Neuronal stem cell (in vitro differentiated cells): Measurements from ENCODE around the gene CNTNAP5.

Experiments
- DNase-seq: peaks from one replicate; pipeline ENCODE4 v3.0.0-alpha.2; 2013; ENCODE audit warnings: low spot score
- H2AFZ ChIP-seq: one replicate; pipeline ENCODE4 v1.6.1; 2013; ENCODE audit warnings: mild to moderate bottlenecking, low read length, inconsistent platforms
- H2AK5ac ChIP-seq: 2 replicates; pipeline ENCODE4 v1.6.1; 2013; ENCODE audit warnings: low read depth, mild to moderate bottlenecking, inconsistent platforms, low read length, moderate library complexity, mixed read lengths
- H2BK120ac ChIP-seq: 2 replicates; pipeline ENCODE4 v1.6.1; 2013; ENCODE audit warnings: low read depth, mild to moderate bottlenecking, inconsistent platforms, low read length, moderate library complexity, mixed read lengths
- H2BK12ac ChIP-seq: one replicate; pipeline ENCODE4 v1.6.1; 2013; ENCODE audit warnings: low read length, inconsistent platforms
- H2BK15ac ChIP-seq: 2 replicates; pipeline ENCODE4 v1.6.1; 2013; ENCODE audit warnings: mild to moderate bottlenecking, low read length, inconsistent platforms, mixed read lengths
- H2BK5ac ChIP-seq: one replicate; pipeline ENCODE4 v1.6.1; 2013; ENCODE audit warnings: inconsistent platforms, mild to moderate bottlenecking, low read length, moderate library complexity
- H3K14ac ChIP-seq: one replicate; pipeline ENCODE4 v1.6.1; 2013; ENCODE audit warnings: low read length, inconsistent platforms
- H3K18ac ChIP-seq: 2 replicates; pipeline ENCODE4 v1.6.1; 2013; ENCODE audit warnings: low read length, inconsistent platforms
- H3K23ac ChIP-seq: 2 replicates; pipeline ENCODE4 v1.6.1; 2013; ENCODE audit warnings: low read depth, mild to moderate bottlenecking, mixed read lengths, low read length, inconsistent platforms; ENCODE audit not compliant: poor library complexity
- H3K27ac ChIP-seq: replicated peaks from 3 replicates; pipeline ENCODE4 v1.5.1; 2013; ENCODE audit warnings: low read length, inconsistent platforms
- H3K27me3 ChIP-seq, 3 experiments: 2 replicates each; pipeline ENCODE4 v1.6.1; 2013; ENCODE audit warnings: low read length in 3 of 3, mild to moderate bottlenecking in 2 of 3, inconsistent platforms in 1 of 3, low read depth in 1 of 3, mixed read lengths in 1 of 3, moderate library complexity in 1 of 3; ENCODE audit not compliant: control insufficient read depth in 3 of 3, insufficient read depth in 3 of 3
- H3K36me3 ChIP-seq, 2 donors: replicated peaks in 1 of 2; 2 replicates each; pipeline ENCODE4 v1.6.1; 2013; ENCODE audit warnings: low read length in 2 of 2; ENCODE audit not compliant: control insufficient read depth in 2 of 2, insufficient read depth in 2 of 2
- H3K4ac ChIP-seq: 2 replicates; pipeline ENCODE4 v1.6.1; 2013; ENCODE audit warnings: inconsistent platforms, mild to moderate bottlenecking, low read length, moderate library complexity
- H3K4me1 ChIP-seq, 2 donors: 1 replicate in 1 of 2; 2 replicates in 1 of 2; pipeline ENCODE4 v1.6.1; 2013; ENCODE audit warnings: low read length in 2 of 2, low read depth in 1 of 2; ENCODE audit not compliant: control insufficient read depth in 2 of 2, insufficient read depth in 1 of 2
- H3K4me2 ChIP-seq: one replicate; pipeline ENCODE4 v1.6.1; 2013; ENCODE audit warnings: mild to moderate bottlenecking, low read length, inconsistent platforms; ENCODE audit not compliant: insufficient read depth, poor library complexity, severe bottlenecking
- H3K4me3 ChIP-seq, 2 donors: 2 replicates each; pipeline ENCODE4 v1.5.1; 2013; ENCODE audit warnings: low read length in 2 of 2, mild to moderate bottlenecking in 2 of 2, inconsistent platforms in 1 of 2, moderate library complexity in 1 of 2
- H3K79me1 ChIP-seq: one replicate; pipeline ENCODE4 v1.6.1; 2013; ENCODE audit warnings: low read depth, mild to moderate bottlenecking, inconsistent platforms, low read length, moderate library complexity
- H3K9ac ChIP-seq: one replicate; pipeline ENCODE4 v1.6.1; 2013; ENCODE audit warnings: mild to moderate bottlenecking, low read depth, low read length, inconsistent platforms; ENCODE audit not compliant: poor library complexity
- H3K9me3 ChIP-seq, 2 donors: replicated peaks in 1 of 2; 2 replicates each; pipeline versions ENCODE3 to v1.6.1; 2013; ENCODE audit warnings: low read length in 2 of 2, mild to moderate bottlenecking in 2 of 2, inconsistent platforms in 1 of 2, low read depth in 1 of 2, mixed read lengths in 1 of 2, moderate library complexity in 1 of 2; ENCODE audit not compliant: control insufficient read depth in 2 of 2, insufficient read depth in 1 of 2
- H4K8ac ChIP-seq: one replicate; pipeline ENCODE4 v1.6.1; 2013; ENCODE audit warnings: low read depth, mild to moderate bottlenecking, inconsistent platforms, low read length, moderate library complexity
- H4K91ac ChIP-seq: one replicate; pipeline ENCODE4 v1.6.1; 2013; ENCODE audit warnings: low read length, low read depth, mild to moderate bottlenecking, inconsistent platforms; ENCODE audit not compliant: poor library complexity
- WGBS, 2 donors: extraction: QIAGEN DNeasy Blood & Tissue Kit; methylation state at CpG; one replicate each; pipeline ENCODE4 v1.1.7; 2013; ENCODE audit warnings: missing lambda C conversion rate in 2 of 2, mixed read lengths in 1 of 2; ENCODE audit not compliant: insufficient read length in 2 of 2, insufficient replicate concordance in 1 of 2; ENCODE audit errors: extremely low coverage in 2 of 2; 5-methylcytosine and 5-hydroxymethylcytosine counted together

The CNTNAP5 gene

GRCh38 chr2:124035001-124035400 lies 9.9 kb downstream of the CNTNAP5 start:
- Histone ChIP-seq H3K4ac (no peak overlapping the region), H3K27me3 (no peaks in the 10 kb centered on the region), H2BK15ac (no peak overlapping the region), H2BK12ac (no peak overlapping the region), H3K14ac (no peak overlapping the region), H3K4me1 (no peaks in the 10 kb centered on the region), H3K4me3 (no peak overlapping the region), H3K36me3 (no peaks in the 10 kb centered on the region), H3K27ac (no peak overlapping the region), H2BK120ac (no peak overlapping the region), H3K23ac (no peak overlapping the region), H3K9me3 (no peaks in the 10 kb centered on the region), H2BK5ac (no peak overlapping the region), H4K8ac (no peak overlapping the region), H3K79me1 (no peaks in the 10 kb centered on the region), H3K9ac (no peak overlapping the region), H2AK5ac (no peak overlapping the region), H4K91ac (no peak overlapping the region), H3K4me2 (no peak overlapping the region), H3K18ac (no peak overlapping the region), H2AFZ (no peak overlapping the region)
- DNase-seq = no peak
- no CpG with 5 or more reads among the region's 1 CpG for WGBS, 2 donors

- H3K4me3 ChIP-seq = no peak overlapping the region
- no peak overlapping the region for H4K8ac ChIP-seq
- H2BK15ac ChIP-seq = no peak overlapping the region
- H3K23ac ChIP-seq = no peak overlapping the region
- no peaks in the 10 kb centered on the region for H3K27me3 ChIP-seq
- H3K9ac ChIP-seq = no peak overlapping the region
- no CpG with 5 or more reads among the region's 2 CpGs for whole genome bisulfite sequencing, 2 donors
- no peak overlapping the region for H2BK5ac ChIP-seq
- no peak overlapping the region for H2AFZ ChIP-seq
- H3K4me1 ChIP-seq = no peaks in the 10 kb centered on the region
- no peak overlapping the region for H2AK5ac ChIP-seq
- no peaks in the 10 kb centered on the region for H3K9me3 ChIP-seq
- no peak overlapping the region for H3K14ac ChIP-seq
- no peaks in the 10 kb centered on the region for H3K79me1 ChIP-seq
- no peak overlapping the region for H3K18ac ChIP-seq
- H3K4ac ChIP-seq = no peak overlapping the region
- no peak overlapping the region for H3K27ac ChIP-seq
- no peak for DNase-seq
- no peaks in the 10 kb centered on the region for H3K36me3 ChIP-seq
- no peak overlapping the region for H2BK12ac ChIP-seq
- H2BK120ac ChIP-seq = no peak overlapping the region
- H3K4me2 ChIP-seq = no peak overlapping the region
- H4K91ac ChIP-seq = no peak overlapping the region
Measured at GRCh38 chr2:124039032-124039431, 13.9 kb downstream of the CNTNAP5 start.

- H3K27ac ChIP-seq = no peak overlapping the region
- H2AFZ ChIP-seq = no peak overlapping the region
Measured at GRCh38 chr2:124039762-124040291, 14.7 kb downstream of the CNTNAP5 start.

GRCh38 chr2:124045894-124046293 lies 20.8 kb downstream of the CNTNAP5 start:
- H3K9me3 ChIP-seq = no peaks in the 10 kb centered on the region
- no peak overlapping the region for H3K4ac ChIP-seq
- H2BK12ac ChIP-seq = no peak overlapping the region
- no peak overlapping the region for H3K18ac ChIP-seq
- H3K4me2 ChIP-seq = no peak overlapping the region
- H3K27me3 ChIP-seq = no peaks in the 10 kb centered on the region
- H3K79me1 ChIP-seq = no peaks in the 10 kb centered on the region
- no peak overlapping the region for H2BK5ac ChIP-seq
- H3K36me3 ChIP-seq = no peaks in the 10 kb centered on the region
- H4K91ac ChIP-seq = no peak overlapping the region
- H3K4me3 ChIP-seq = no peak overlapping the region
- no peak overlapping the region for H3K23ac ChIP-seq
- no peak overlapping the region for H2AK5ac ChIP-seq
- no peak overlapping the region for H2BK15ac ChIP-seq
- H3K27ac ChIP-seq = no peak overlapping the region
- no peak overlapping the region for H4K8ac ChIP-seq
- no peak overlapping the region for H3K14ac ChIP-seq
- no peak overlapping the region for H2BK120ac ChIP-seq
- no peak overlapping the region for H2AFZ ChIP-seq
- DNase-seq = no peak
- no peak overlapping the region for H3K9ac ChIP-seq
- no CpG with 5 or more reads among the region's 2 CpGs for WGBS, 2 donors
- H3K4me1 ChIP-seq = peaks cover 0 to 3% of the 10 kb centered on the region in 2 donors

More at GRCh38 chr2:124039762-124040291, 14.7 kb downstream of the CNTNAP5 start:
- Histone ChIP-seq H3K79me1 (no peaks in the 10 kb centered on the region), H3K36me3 (no peaks in the 10 kb centered on the region), H3K9ac (no peak overlapping the region), H3K4me3 (no peak overlapping the region), H2BK12ac (no peak overlapping the region), H4K91ac (no peak overlapping the region), H2AK5ac (no peak overlapping the region), H3K4ac (no peak overlapping the region), H3K9me3 (no peaks in the 10 kb centered on the region), H3K27me3 (no peaks in the 10 kb centered on the region), H3K14ac (no peak overlapping the region), H3K18ac (no peak overlapping the region), H3K4me1 (no peaks in the 10 kb centered on the region), H3K4me2 (no peak overlapping the region), H4K8ac (no peak overlapping the region), H2BK15ac (no peak overlapping the region), H2BK5ac (no peak overlapping the region), H3K23ac (no peak overlapping the region), H2BK120ac (no peak overlapping the region)
- WGBS, 2 donors = no CpG with 5 or more reads among the region's 4 CpGs
- DNase-seq = no peak
